IMR-90 (cell line): ENCODE data around the gene GRIA4. TPM values are rescaled to one million over a fixed set of nuclear protein-coding genes. Genes with fewer than 3 reads are reported as not detected.

ENCODE experiments used
- ATAC-seq: fragments of 200-7000 bp; cut with Tn5 transposase; 2 replicates; pipeline ENCODE4 v1.9.1; 2020; ENCODE audit warnings: low read depth, mild to moderate bottlenecking, moderate library complexity
- BruUV-seq: library from RNA; stranded (reverse); fragments of 400-500 nt; replicated peaks from 2 replicates; lab custom pipeline; 2021; lab: Mats Ljungman, UMichigan
- CTCF ChIA-PET: fragments of 300-600 bp; formaldehyde crosslinking; extraction: SDS; loops from one replicate; lab custom pipeline; 2021; ENCODE audit warnings: antibody characterized with exemption; lab: Yijun Ruan, JAX
- POLR2A ChIA-PET: fragments of 300-600 bp; sonication (Branson Sonifier 250); formaldehyde crosslinking; loops from one replicate; lab custom pipeline; 2022; ENCODE audit warnings: antibody characterized with exemption; ENCODE audit not compliant: unreplicated experiment; lab: Charles Lee
- DNase-seq: peaks from one replicate; pipeline ENCODE4 v3.0.0; 2013
- H2AFZ ChIP-seq: replicated peaks from 2 replicates; pipeline ENCODE3; 2013; ENCODE audit warnings: low read length, mild to moderate bottlenecking; ENCODE audit not compliant: poor library complexity
- H2AK5ac ChIP-seq: 2 replicates; pipeline ENCODE4 v1.6.1; 2013; ENCODE audit warnings: low read depth, low read length, inconsistent platforms
- H2AK9ac ChIP-seq: replicated peaks from 2 replicates; pipeline ENCODE3; 2013; ENCODE audit warnings: mild to moderate bottlenecking, low read depth, low read length, moderate library complexity; ENCODE audit not compliant: poor library complexity
- H2BK120ac ChIP-seq: 2 replicates; pipeline ENCODE4 v1.6.1; 2013; ENCODE audit warnings: low read depth, low read length, inconsistent platforms
- H2BK15ac ChIP-seq: 3 replicates; pipeline ENCODE4 v1.6.1; 2013; ENCODE audit warnings: low read depth, low read length, inconsistent platforms
- H2BK20ac ChIP-seq: 2 replicates; pipeline ENCODE4 v1.6.1; 2013; ENCODE audit warnings: low read depth, mild to moderate bottlenecking, inconsistent platforms, low read length, moderate library complexity
- H2BK5ac ChIP-seq: 2 replicates; pipeline ENCODE4 v1.6.1; 2013; ENCODE audit warnings: mild to moderate bottlenecking, low read depth, low read length, inconsistent platforms; ENCODE audit not compliant: poor library complexity, severe bottlenecking
- H3K14ac ChIP-seq: replicated peaks from 2 replicates; pipeline ENCODE4 v1.6.1; 2013; ENCODE audit warnings: low read depth, low read length, inconsistent platforms
- H3K18ac ChIP-seq: 2 replicates; pipeline ENCODE4 v1.6.1; 2013; ENCODE audit warnings: low read depth, low read length, control low read depth
- H3K23ac ChIP-seq: 2 replicates; pipeline ENCODE4 v1.6.1; 2013; ENCODE audit warnings: low read depth, low read length, inconsistent platforms
- H3K27ac ChIP-seq: 2 replicates; pipeline ENCODE4 v1.5.1; 2013; ENCODE audit warnings: mild to moderate bottlenecking, control low read depth, low read length; ENCODE audit not compliant: insufficient read depth
- H3K27me3 ChIP-seq: 2 replicates; pipeline ENCODE4 v1.6.1; 2013; ENCODE audit warnings: low read length; ENCODE audit not compliant: control insufficient read depth, insufficient read depth
- H3K36me3 ChIP-seq: 2 replicates; pipeline ENCODE4 v1.6.1; 2013; ENCODE audit warnings: low read length, mixed read lengths; ENCODE audit not compliant: control insufficient read depth, insufficient read depth
- H3K4ac ChIP-seq: 2 replicates; pipeline ENCODE4 v1.6.1; 2013; ENCODE audit warnings: low read depth, low read length, inconsistent platforms
- H3K4me1 ChIP-seq: 2 replicates; pipeline ENCODE4 v1.6.1; 2013; ENCODE audit warnings: low read length, mixed read lengths; ENCODE audit not compliant: control insufficient read depth, insufficient read depth
- H3K4me2 ChIP-seq: 2 replicates; pipeline ENCODE4 v1.6.1; 2013; ENCODE audit warnings: low read depth, mild to moderate bottlenecking, control low read depth, low read length, moderate library complexity
- H3K4me3 ChIP-seq: 2 replicates; pipeline ENCODE4 v1.5.1; 2013; ENCODE audit warnings: low read depth, mild to moderate bottlenecking, control low read depth, low read length, moderate library complexity; ENCODE audit not compliant: insufficient read depth
- H3K56ac ChIP-seq: 2 replicates; pipeline ENCODE4 v1.6.1; 2013; ENCODE audit warnings: low read length, inconsistent platforms; ENCODE audit not compliant: insufficient read depth; ENCODE audit errors: extremely low read depth
- H3K79me1 ChIP-seq, 2 experiments: 2 replicates each; pipeline ENCODE4 v1.6.1; 2013; ENCODE audit warnings: low read length in 2 of 2, inconsistent platforms in 1 of 2, low read depth in 1 of 2
- H3K9ac ChIP-seq: 2 replicates; pipeline ENCODE4 v1.6.1; 2013; ENCODE audit warnings: low read depth, low read length, control low read depth
- H3K9me1 ChIP-seq: 2 replicates; pipeline ENCODE4 v1.6.1; 2013; ENCODE audit warnings: low read length, inconsistent platforms; ENCODE audit not compliant: insufficient read depth
- H3K9me3 ChIP-seq: 2 replicates; pipeline ENCODE4 v1.6.1; 2013; ENCODE audit warnings: low read length; ENCODE audit not compliant: control insufficient read depth, insufficient read depth
- H4K20me1 ChIP-seq: 2 replicates; pipeline ENCODE4 v1.6.1; 2013; ENCODE audit warnings: low read length, inconsistent platforms; ENCODE audit not compliant: insufficient read depth
- H4K5ac ChIP-seq: 2 replicates; pipeline ENCODE4 v1.6.1; 2013; ENCODE audit warnings: mild to moderate bottlenecking, low read depth, low read length, control low read depth
- H4K8ac ChIP-seq, 2 experiments: 2 replicates each; pipeline ENCODE4 v1.6.1; 2013; ENCODE audit warnings: low read depth in 2 of 2, low read length in 2 of 2, control low read depth in 1 of 2, inconsistent platforms in 1 of 2
- H4K91ac ChIP-seq: 2 replicates; pipeline ENCODE4 v1.6.1; 2013; ENCODE audit warnings: low read depth, low read length, inconsistent platforms; ENCODE audit not compliant: insufficient read depth
- BHLHE40 ChIP-seq: fragments of 150-350 bp; IDR thresholded peaks from 2 replicates; pipeline ENCODE4 v1.6.1; 2016; ENCODE audit warnings: mild to moderate bottlenecking, low read depth, low read length
- CEBPB ChIP-seq: IDR thresholded peaks from 2 replicates; pipeline ENCODE4 v1.6.1; 2012; ENCODE audit warnings: low read depth, low read length, improper control_type of control experiment
- CHD1 ChIP-seq: IDR thresholded peaks from 2 replicates; pipeline ENCODE4 v1.6.1; 2012; ENCODE audit warnings: low read depth, low read length, improper control_type of control experiment
- CTCF ChIP-seq: conservative IDR thresholded peaks from 2 replicates; pipeline ENCODE4 v1.5.1; 2012; ENCODE audit warnings: mild to moderate bottlenecking, low read depth, low read length, improper control_type of control experiment
- ELK1 ChIP-seq: fragments of 150-350 bp; IDR thresholded peaks from 2 replicates; pipeline ENCODE4 v1.6.1; 2016; ENCODE audit warnings: low read depth, mild to moderate bottlenecking, low read length, moderate library complexity, borderline replicate concordance
- FOS ChIP-seq: fragments of 150-350 bp; IDR thresholded peaks from 2 replicates; pipeline ENCODE4 v1.6.1; 2016; ENCODE audit warnings: low read depth, low read length
- MAFK ChIP-seq: IDR thresholded peaks from 2 replicates; pipeline ENCODE4 v1.6.1; 2012; ENCODE audit warnings: low read depth, low read length, improper control_type of control experiment
- MAZ ChIP-seq: IDR thresholded peaks from 2 replicates; pipeline ENCODE4 v1.6.1; 2012; ENCODE audit warnings: low read depth, mild to moderate bottlenecking, low read length, improper control_type of control experiment, moderate library complexity, borderline replicate concordance
- MXI1 ChIP-seq: IDR thresholded peaks from 2 replicates; pipeline ENCODE4 v1.6.1; 2012; ENCODE audit warnings: low read depth, mild to moderate bottlenecking, low read length, moderate library complexity, borderline replicate concordance
- NFE2L2 ChIP-seq: fragments of 150-350 bp; IDR thresholded peaks from 2 replicates; pipeline ENCODE4 v1.6.1; 2016; ENCODE audit warnings: low read depth, mild to moderate bottlenecking, low read length
- POLR2A ChIP-seq: IDR thresholded peaks from 2 replicates; pipeline ENCODE4 v1.6.1; 2012; ENCODE audit warnings: mild to moderate bottlenecking, low read depth, low read length
- RAD21 ChIP-seq: IDR thresholded peaks from 2 replicates; pipeline ENCODE4 v1.6.1; 2012; ENCODE audit warnings: low read length, improper control_type of control experiment
- RFX5 ChIP-seq: IDR thresholded peaks from 2 replicates; pipeline ENCODE4 v1.8.0; 2012; ENCODE audit warnings: low read depth, mild to moderate bottlenecking, low read length, moderate library complexity
- SMC3 ChIP-seq: fragments of 150-350 bp; IDR thresholded peaks from 2 replicates; pipeline ENCODE4 v1.6.1; 2016; ENCODE audit warnings: low read depth, mild to moderate bottlenecking, antibody characterized with exemption, low read length, moderate library complexity
- USF2 ChIP-seq: fragments of 150-350 bp; IDR thresholded peaks from 2 replicates; pipeline ENCODE4 v1.6.1; 2017; ENCODE audit warnings: mild to moderate bottlenecking, antibody characterized with exemption, low read length, low read depth
- WGBS, 2 experiments: methylation state at CpG; one replicate each; pipeline versions ENCODE4 v1.1.5 to v1.1.7; 2013; ENCODE audit warnings: missing lambda C conversion rate in 2 of 2; ENCODE audit not compliant: insufficient read length in 1 of 2; ENCODE audit errors: extremely low coverage in 2 of 2; 5-methylcytosine and 5-hydroxymethylcytosine counted together
- dilution Hi-C: fragments of 300-500 bp; cut with HindIII; formaldehyde crosslinking; loops from one replicate; pipeline ENCODE4 v1.14.3; 2018; ENCODE audit warnings: low sequenced_read_pairs; ENCODE audit not compliant: unreplicated experiment
- in situ Hi-C: fragments of 300-500 bp; cut with MboI; formaldehyde crosslinking; loops from 3 replicates; pipeline ENCODE4 v1.14.3; 2019; ENCODE audit warnings: low sequenced_read_pairs, inconsistent platforms, mixed read lengths
- intact Hi-C: fragments of 100-400 bp; cut with micrococcal nuclease; formaldehyde crosslinking; loops from 2 replicates; pipeline ENCODE4 v1.10.0; 2022
- polyA plus RNA-seq, 3 experiments: library from polyadenylated mRNA; depleted of rRNA; stranded (reverse); fragments of >200 nt; gene quantifications; 2 replicates each; pipeline ENCODE4 v1.2.3, GENCODE V29; 2012; ENCODE audit warnings: low replicate concordance in 1 of 3
- total RNA-seq: library from RNA; depleted of rRNA; stranded (reverse); fragments of >200 nt; gene quantifications from 2 replicates; pipeline ENCODE4 v1.2.3, GENCODE V29; 2012

GRIA4 gene
- total and polyA plus RNA-seq, 2 of the 4 experiments (the other 2 are of a cell fraction), result 0.36 to 1.0 TPM

GRCh38 chr11:105960252-105961245 lies 350.7 kb downstream of the GRIA4 start:
- no TSS peak for BruUV-seq
- no peaks in the 10 kb centered on the region for H3K4me1 ChIP-seq
- intact Hi-C loops (no loop called here), dilution Hi-C loops (no loop called here), in situ Hi-C loops (no loop called here)
- H2BK15ac ChIP-seq, result no peak overlapping the region
- no peak overlapping the region for H2AK5ac ChIP-seq
- H3K14ac ChIP-seq, result no peak overlapping the region
- no peaks in the 10 kb centered on the region for H4K20me1 ChIP-seq
- ChIA-PET POLR2A (no interaction called here), CTCF (no interaction called here)
- no peak overlapping the region for H3K18ac ChIP-seq
- H3K56ac ChIP-seq, result no peak overlapping the region
- H4K91ac ChIP-seq, result no peak overlapping the region
- H2AFZ ChIP-seq, result no peak overlapping the region
- no peaks in the 10 kb centered on the region for H3K36me3 ChIP-seq
- H2BK5ac ChIP-seq, result no peak overlapping the region
- no peak overlapping the region for H3K4ac ChIP-seq
- no peak for DNase-seq
- H2BK120ac ChIP-seq, result no peak overlapping the region
- H3K4me3 ChIP-seq, result no peak overlapping the region
- H3K79me1 ChIP-seq, result no peaks in the 10 kb centered on the region
- H3K4me2 ChIP-seq, result no peak overlapping the region
- H4K5ac ChIP-seq, result no peak overlapping the region
- no peak overlapping the region for H3K27ac ChIP-seq
- no peaks in the 10 kb centered on the region for H3K27me3 ChIP-seq
- no peaks in the 10 kb centered on the region for H3K9me1 ChIP-seq
- no peak overlapping the region for H2BK20ac ChIP-seq
- H4K8ac ChIP-seq, result no peak overlapping the region
- no peak overlapping the region for H3K9ac ChIP-seq
- no peak overlapping the region for H2AK9ac ChIP-seq
- no peak for ATAC-seq
- H3K23ac ChIP-seq, result no peak overlapping the region
- WGBS, 2 experiments, result 84% methylated on average over 8 of the region's 22 CpGs; no CpG with 5 or more reads in 1 of the 2 experiments
- H3K9me3 ChIP-seq, result no peaks in the 10 kb centered on the region
- TF ChIP-seq USF2, result no peak
- TF ChIP-seq CEBPB, result no peak
- no peak for TF ChIP-seq MXI1
- no peak for TF ChIP-seq MAFK
- TF ChIP-seq SMC3, result no peak
- TF ChIP-seq NFE2L2, result no peak
- no peak for TF ChIP-seq CTCF
- no peak for TF ChIP-seq FOS
- TF ChIP-seq CHD1, result no peak
- TF ChIP-seq MAZ, result no peak
- TF ChIP-seq RAD21, result no peak
- TF ChIP-seq BHLHE40, result no peak
- TF ChIP-seq RFX5, result no peak
- TF ChIP-seq POLR2A, result no peak
- TF ChIP-seq ELK1, result no peak
